Mesenchymal stem cell (in vitro differentiated cells and primary cell): Measurements from ENCODE around the gene CREBL2.
"Not testable (repeated sequence)": the region's sequence is repeated elsewhere in the genome, so short reads cannot be mapped to it uniquely, and the experiment has no call there.

Experiments used
- DNase-seq: peaks from one replicate; pipeline ENCODE4 v3.0.0-alpha.2; 2013
- H2AFZ ChIP-seq: one replicate; pipeline ENCODE4 v1.6.1; 2013; ENCODE audit warnings: low read depth, mild to moderate bottlenecking, control low read depth, inconsistent platforms, low read length, moderate library complexity
- H2AK5ac ChIP-seq: 2 replicates; pipeline ENCODE4 v1.6.1; 2013; ENCODE audit warnings: low read length, moderate library complexity, mild to moderate bottlenecking, inconsistent platforms; ENCODE audit not compliant: severe bottlenecking
- H2BK120ac ChIP-seq: one replicate; pipeline ENCODE4 v1.6.1; 2013; ENCODE audit warnings: low read depth, mild to moderate bottlenecking, inconsistent platforms, low read length, moderate library complexity
- H2BK12ac ChIP-seq, 2 experiments: one replicate each; pipeline ENCODE4 v1.6.1; 2013; ENCODE audit warnings: inconsistent platforms in 2 of 2, low read length in 2 of 2, mild to moderate bottlenecking in 2 of 2, moderate library complexity in 2 of 2, control low read depth in 1 of 2
- H2BK15ac ChIP-seq: one replicate; pipeline ENCODE4 v1.6.1; 2013; ENCODE audit warnings: mild to moderate bottlenecking, low read depth, inconsistent platforms; ENCODE audit not compliant: poor library complexity, severe bottlenecking
- H2BK5ac ChIP-seq: 2 replicates; pipeline ENCODE4 v1.6.1; 2013; ENCODE audit warnings: low read depth, mild to moderate bottlenecking, low read length, control low read depth, inconsistent platforms; ENCODE audit not compliant: poor library complexity, severe bottlenecking
- H3K14ac ChIP-seq, 2 experiments: one replicate each; pipeline ENCODE4 v1.6.1; 2013; ENCODE audit warnings: inconsistent platforms in 2 of 2, low read length in 2 of 2, control low read depth in 1 of 2, mild to moderate bottlenecking in 1 of 2, moderate library complexity in 1 of 2
- H3K18ac ChIP-seq, 2 experiments: one replicate each; pipeline ENCODE4 v1.6.1; 2013; ENCODE audit warnings: inconsistent platforms in 2 of 2, low read length in 2 of 2, control low read depth in 1 of 2, low read depth in 1 of 2, mild to moderate bottlenecking in 1 of 2
- H3K23ac ChIP-seq, 2 experiments: one replicate each; pipeline ENCODE4 v1.6.1; 2013; ENCODE audit warnings: inconsistent platforms in 2 of 2, low read length in 2 of 2, mild to moderate bottlenecking in 2 of 2, moderate library complexity in 2 of 2, control low read depth in 1 of 2
- H3K27ac ChIP-seq: 2 replicates; pipeline ENCODE4 v1.5.1; 2013; ENCODE audit warnings: mild to moderate bottlenecking, moderate library complexity, low read length, control low read depth, inconsistent platforms; ENCODE audit not compliant: poor library complexity, severe bottlenecking
- H3K27me3 ChIP-seq, 2 experiments: 2 replicates each; pipeline versions ENCODE4 v1.6.1 to v1.7.0; 2013; ENCODE audit warnings: low read length in 2 of 2, mild to moderate bottlenecking in 2 of 2, moderate library complexity in 2 of 2, control low read depth in 1 of 2, inconsistent platforms in 1 of 2; ENCODE audit not compliant: control insufficient read depth in 1 of 2, insufficient read depth in 1 of 2
- H3K36me3 ChIP-seq, 2 experiments: 2 replicates each; pipeline versions ENCODE4 v1.6.1 to v1.7.0; 2013; ENCODE audit warnings: low read length in 2 of 2, control low read depth in 1 of 2, inconsistent platforms in 1 of 2, low read depth in 1 of 2, mild to moderate bottlenecking in 1 of 2; ENCODE audit not compliant: insufficient read depth in 2 of 2, control insufficient read depth in 1 of 2
- H3K4ac ChIP-seq, 2 experiments: one replicate each; pipeline ENCODE4 v1.6.1; 2013; ENCODE audit warnings: inconsistent platforms in 2 of 2, low read length in 2 of 2, mild to moderate bottlenecking in 2 of 2, moderate library complexity in 2 of 2, control low read depth in 1 of 2, low read depth in 1 of 2
- H3K4me1 ChIP-seq: 2 replicates; pipeline ENCODE4 v1.6.1; 2013; ENCODE audit warnings: low read depth, low read length, control low read depth; ENCODE audit not compliant: control insufficient read depth, insufficient read depth
- H3K4me2 ChIP-seq: 2 replicates; pipeline ENCODE4 v1.6.1; 2013; ENCODE audit warnings: low read length, mild to moderate bottlenecking, inconsistent platforms; ENCODE audit not compliant: poor library complexity, severe bottlenecking
- H3K4me3 ChIP-seq, 2 experiments: 2 replicates each; pipeline versions ENCODE4 v1.5.1 to v1.7.0; 2013; ENCODE audit warnings: low read length in 2 of 2, mild to moderate bottlenecking in 2 of 2, control low read depth in 1 of 2, low read depth in 1 of 2; ENCODE audit not compliant: insufficient read depth in 1 of 2
- H3K79me1 ChIP-seq: replicated peaks from 2 replicates; pipeline ENCODE4 v1.6.1; 2013; ENCODE audit warnings: mild to moderate bottlenecking, control low read depth, low read length, inconsistent platforms; ENCODE audit not compliant: poor library complexity, severe bottlenecking
- H3K9ac ChIP-seq: 2 replicates; pipeline ENCODE4 v1.7.0; 2013; ENCODE audit warnings: mild to moderate bottlenecking, low read length, moderate library complexity
- H3K9me3 ChIP-seq: 2 replicates; pipeline ENCODE4 v1.7.0; 2013; ENCODE audit warnings: mild to moderate bottlenecking, low read length; ENCODE audit not compliant: control insufficient read depth
- H4K8ac ChIP-seq: one replicate; pipeline ENCODE4 v1.6.1; 2013; ENCODE audit warnings: inconsistent platforms, mild to moderate bottlenecking, low read length, moderate library complexity
- H4K91ac ChIP-seq: one replicate; pipeline ENCODE4 v1.6.1; 2013; ENCODE audit warnings: mild to moderate bottlenecking, low read length, inconsistent platforms
- WGBS: methylation state at CpG from one replicate; pipeline ENCODE4 v1.1.7; 2013; ENCODE audit warnings: mixed read lengths; 5-methylcytosine and 5-hydroxymethylcytosine counted together

CREBL2 gene

DNA sequence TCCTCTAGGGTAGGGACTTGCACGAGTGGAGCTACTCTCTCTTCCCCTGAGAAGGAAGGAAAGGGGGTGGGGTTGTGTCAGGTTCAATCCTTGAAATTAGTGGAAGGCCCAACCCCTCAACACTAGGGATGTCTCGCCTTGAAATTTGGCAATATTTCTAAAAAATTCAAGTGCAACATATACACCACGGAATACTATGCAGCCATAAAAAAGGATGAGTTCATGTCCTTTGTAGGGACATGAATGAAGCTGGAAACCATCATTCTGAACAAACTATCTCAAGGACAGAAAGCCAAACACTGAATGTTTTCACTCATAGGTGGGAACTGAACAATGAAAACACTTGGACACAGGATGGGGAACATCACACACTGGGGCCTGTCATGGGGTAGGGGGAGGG lies 15.1 kb upstream of the CREBL2 start:
- H2BK15ac ChIP-seq, H3K23ac ChIP-seq, H3K4me1 ChIP-seq, H3K79me1 ChIP-seq, H3K4ac ChIP-seq, H4K8ac ChIP-seq, DNase-seq, H3K27me3 ChIP-seq, H3K14ac ChIP-seq, H3K9me3 ChIP-seq, H3K4me2 ChIP-seq, H3K27ac ChIP-seq, H2BK120ac ChIP-seq, H2AFZ ChIP-seq, H2BK12ac ChIP-seq, H3K36me3 ChIP-seq, H3K18ac ChIP-seq, H3K9ac ChIP-seq, H2BK5ac ChIP-seq, H3K4me3 ChIP-seq, H4K91ac ChIP-seq, H2AK5ac ChIP-seq: not testable (repeated sequence)
- 70% methylated on average over 1 of the region's 3 CpGs for WGBS

DNA sequence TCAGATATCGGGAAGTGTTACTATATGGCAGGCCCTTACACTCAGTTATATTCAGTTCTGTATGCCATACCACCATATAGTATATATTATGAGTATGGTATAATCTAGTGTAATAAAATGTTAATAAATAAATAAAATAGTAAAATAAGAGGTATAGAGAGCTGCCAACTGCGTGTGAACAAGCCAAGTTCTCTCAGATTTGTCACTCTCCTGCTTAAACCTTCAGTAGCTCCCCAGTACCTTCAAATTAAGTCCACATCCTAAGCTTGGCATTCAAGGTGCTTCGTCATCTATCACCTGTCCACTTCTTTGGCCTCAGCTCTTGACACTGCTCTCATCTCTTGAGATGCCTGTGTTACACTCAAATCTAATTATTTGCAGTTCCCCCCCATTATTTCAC lies 12.8 kb upstream of the CREBL2 start:
- H3K27me3 ChIP-seq, result peaks cover 0 to 7% of the 10 kb centered on the region in 2 experiments
- H3K18ac ChIP-seq, result no peak overlapping the region
- no peak overlapping the region for H4K91ac ChIP-seq
- H3K4me3 ChIP-seq, result no peak overlapping the region
- H2BK5ac ChIP-seq, result no peak overlapping the region
- no peaks in the 10 kb centered on the region for H3K79me1 ChIP-seq
- H3K4me2 ChIP-seq, result no peak overlapping the region
- no peak overlapping the region for H3K23ac ChIP-seq
- H3K4ac ChIP-seq, result no peak overlapping the region
- no peak overlapping the region for H4K8ac ChIP-seq
- no peaks in the 10 kb centered on the region for H3K9me3 ChIP-seq
- no peaks in the 10 kb centered on the region for H3K36me3 ChIP-seq
- H2BK12ac ChIP-seq, result no peak overlapping the region
- no peak overlapping the region for H2AFZ ChIP-seq
- H3K4me1 ChIP-seq, result no peaks in the 10 kb centered on the region
- H2AK5ac ChIP-seq, result no peak overlapping the region
- H3K14ac ChIP-seq, result no peak overlapping the region
- no peak overlapping the region for H2BK120ac ChIP-seq
- H3K27ac ChIP-seq, result no peak overlapping the region
- no peak for DNase-seq
- H2BK15ac ChIP-seq, result no peak overlapping the region
- no peak overlapping the region for H3K9ac ChIP-seq
- 81% methylated on average over 2 of the region's 3 CpGs for WGBS

- no peak overlapping the region for H3K9ac ChIP-seq
- H3K23ac ChIP-seq, result no peak overlapping the region
- no peak overlapping the region for H4K8ac ChIP-seq
- H2AFZ ChIP-seq, result no peak overlapping the region
- no peak overlapping the region for H2BK15ac ChIP-seq
- H3K27me3 ChIP-seq, result peaks cover 0 to 7% of the 10 kb centered on the region in 2 experiments
- H3K4ac ChIP-seq, result peak overlapping the region in 1 of 2 experiments; percentile 15
- peak overlapping the region in 1 of 2 experiments; percentile 37 for H2BK12ac ChIP-seq
- H3K4me2 ChIP-seq, result no peak overlapping the region
- H2AK5ac ChIP-seq, result no peak overlapping the region
- no peak overlapping the region for H3K14ac ChIP-seq
- DNase-seq, result no peak
- H3K4me1 ChIP-seq, result no peaks in the 10 kb centered on the region
- no peaks in the 10 kb centered on the region for H3K36me3 ChIP-seq
- no peak overlapping the region for H2BK5ac ChIP-seq
- 66% methylated on average over 7 of the region's 9 CpGs for WGBS
- H3K4me3 ChIP-seq, result no peak overlapping the region
- H2BK120ac ChIP-seq, result no peak overlapping the region
- no peak overlapping the region for H4K91ac ChIP-seq
- H3K9me3 ChIP-seq, result no peaks in the 10 kb centered on the region
- H3K27ac ChIP-seq, result no peak overlapping the region
- H3K18ac ChIP-seq, result no peak overlapping the region
- no peaks in the 10 kb centered on the region for H3K79me1 ChIP-seq
Measured at GRCh38 chr12:12599750-12600643, 11.7 kb upstream of the CREBL2 start.

GRCh38 chr12:12600659-12601058 lies 11.0 kb upstream of the CREBL2 start:
- no peak overlapping the region for H4K91ac ChIP-seq
- H3K9me3 ChIP-seq, result no peaks in the 10 kb centered on the region
- H3K27me3 ChIP-seq, result peaks cover 0 to 7% of the 10 kb centered on the region in 2 experiments
- no peak overlapping the region for H3K4ac ChIP-seq
- H2AFZ ChIP-seq, result no peak overlapping the region
- H3K23ac ChIP-seq, result no peak overlapping the region
- no peak overlapping the region for H3K14ac ChIP-seq
- 83% methylated on average over 6 of the region's 8 CpGs for WGBS
- H3K9ac ChIP-seq, result no peak overlapping the region
- H2BK15ac ChIP-seq, result no peak overlapping the region
- no peak overlapping the region for H2BK5ac ChIP-seq
- H3K36me3 ChIP-seq, result no peaks in the 10 kb centered on the region
- DNase-seq, result no peak
- H3K4me2 ChIP-seq, result no peak overlapping the region
- no peak overlapping the region for H3K27ac ChIP-seq
- H2BK12ac ChIP-seq, result no peak overlapping the region
- no peaks in the 10 kb centered on the region for H3K79me1 ChIP-seq
- no peak overlapping the region for H4K8ac ChIP-seq
- no peak overlapping the region for H2AK5ac ChIP-seq
- no peaks in the 10 kb centered on the region for H3K4me1 ChIP-seq
- H3K4me3 ChIP-seq, result no peak overlapping the region
- no peak overlapping the region for H3K18ac ChIP-seq
- no peak overlapping the region for H2BK120ac ChIP-seq
